ENCODE data around the gene KIF26A.

DNA sequence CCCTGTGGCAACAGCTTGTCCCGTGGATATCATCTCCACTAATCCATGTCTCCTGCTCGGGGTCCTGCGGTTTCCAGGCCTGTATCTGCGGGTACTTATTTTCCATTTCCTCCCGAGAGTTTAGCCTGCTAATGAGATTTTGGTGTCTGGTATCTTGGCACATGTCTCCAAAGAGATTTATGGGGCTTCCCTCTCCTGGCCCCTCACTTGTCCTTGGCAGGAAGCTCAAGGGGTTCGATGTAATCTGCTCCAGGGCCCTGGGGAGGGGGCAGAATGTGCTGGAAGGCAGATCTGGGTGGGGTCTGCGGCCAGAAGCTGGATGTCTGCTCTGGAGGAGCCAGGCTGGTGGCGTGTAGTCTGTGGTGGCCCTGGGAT lies 85.7 kb downstream of the KIF26A start:
- TF ChIP-seq ZNF678 (CRISPR knock-in tag; IDR thresholded peaks at IDR 0.05) (no peak), REPIN1 (CRISPR knock-in tag; IDR thresholded peaks at IDR 0.05; ENCODE audit: borderline replicate concordance, low read depth) (no peak)

All from HepG2 (cell line).